GM04504 (cell line): ENCODE measurements around the gene PSMA7.
A peak's percentile ranks its signal among the peaks of the same experiment; 100 is the strongest.
"Not testable (repeated sequence)": the region's sequence is repeated elsewhere in the genome, so short reads cannot be mapped to it uniquely, and the experiment has no call there.

ENCODE experiments used
- DNase-seq: peaks from one replicate; pipeline ENCODE4 v3.0.0-alpha.2; 2012; ENCODE audit warnings: low read depth

The PSMA7 gene

DNA sequence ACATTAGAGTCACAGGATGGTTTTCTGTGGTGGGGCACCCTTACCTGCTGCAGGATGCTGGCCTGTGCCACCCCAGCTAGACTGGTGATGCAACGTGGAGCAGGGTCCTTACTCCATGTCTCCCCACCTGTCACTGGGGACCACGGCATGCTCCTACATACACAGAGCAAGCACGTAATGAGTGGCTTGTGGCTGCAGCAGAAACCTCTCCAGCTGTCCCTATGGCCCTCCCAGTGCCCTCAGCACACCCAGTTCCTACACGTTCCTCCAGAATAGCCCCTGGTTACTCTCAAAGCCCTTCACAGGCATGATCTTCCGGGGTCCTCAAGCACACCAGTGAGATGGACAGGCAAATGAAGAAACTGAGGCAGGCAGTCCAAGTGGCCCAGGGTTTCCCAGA is 24.1 kb downstream of the PSMA7 start:
- DNase-seq, result no peak

DNA sequence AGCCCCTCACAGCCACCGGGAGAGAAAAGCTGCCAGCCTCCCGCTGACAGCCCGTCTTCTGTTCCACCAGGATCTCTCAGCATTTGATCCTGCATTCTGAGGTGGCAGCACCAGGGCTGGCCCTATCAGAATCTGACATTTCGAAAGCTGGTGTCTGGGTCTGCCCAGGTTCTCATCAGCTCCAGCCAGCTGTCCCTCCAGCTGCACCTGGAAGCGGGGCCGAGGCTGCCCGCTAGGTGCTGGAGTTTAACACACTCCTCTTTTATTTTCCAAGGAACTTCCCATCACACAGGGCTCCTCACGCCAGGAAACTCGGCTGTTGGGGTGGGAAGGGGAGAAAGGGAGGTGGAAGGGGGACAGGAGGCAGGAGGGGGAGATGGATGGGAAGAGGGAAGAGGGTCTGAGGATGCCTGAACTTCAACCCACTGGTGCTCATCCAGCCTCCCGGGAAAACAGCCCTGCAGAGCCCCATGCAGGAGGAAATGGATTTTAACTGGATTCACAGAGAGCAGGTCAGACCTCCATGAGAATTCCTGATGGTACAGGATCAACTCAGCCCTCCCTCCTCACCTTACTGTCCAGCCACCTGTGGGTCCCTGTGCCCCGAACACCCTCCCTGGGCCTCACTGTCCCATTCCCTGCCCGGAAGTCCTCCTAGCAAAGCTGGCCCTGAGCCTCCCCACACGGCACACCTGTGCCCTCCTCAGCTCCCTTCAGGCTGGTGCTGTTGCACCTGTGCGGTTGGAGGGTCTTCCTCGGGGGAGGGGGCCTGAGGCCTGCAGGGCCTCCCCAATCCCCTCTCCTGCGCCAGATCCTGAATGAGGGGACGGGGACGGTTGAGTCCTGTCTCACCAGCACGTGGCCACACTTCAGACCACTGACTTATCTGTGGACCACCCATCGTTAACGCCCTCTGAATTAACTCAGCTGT is 24.8 kb downstream of the PSMA7 start:
- DNase-seq, result no peak

DNA sequence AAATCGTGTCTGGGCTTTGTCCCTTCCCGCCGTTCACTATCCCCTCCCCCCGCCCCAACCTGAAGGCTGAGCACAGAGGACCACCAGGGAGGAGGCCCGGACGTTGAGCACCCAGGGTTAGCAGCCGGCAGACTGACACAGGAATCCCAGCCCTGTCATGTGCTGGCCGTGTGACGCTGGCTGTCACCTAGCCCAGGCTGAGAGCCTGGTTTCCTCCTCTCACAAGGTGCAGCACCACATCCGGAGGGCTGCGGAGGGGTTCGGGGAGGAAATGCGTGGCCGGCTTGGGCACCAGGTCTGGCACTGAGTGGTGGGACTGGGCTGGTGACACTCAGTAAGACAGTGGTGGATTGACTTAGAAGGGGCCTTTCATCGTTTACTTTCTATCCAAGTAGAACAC is 25.5 kb downstream of the PSMA7 start:
- DNase-seq, result no peak

DNA sequence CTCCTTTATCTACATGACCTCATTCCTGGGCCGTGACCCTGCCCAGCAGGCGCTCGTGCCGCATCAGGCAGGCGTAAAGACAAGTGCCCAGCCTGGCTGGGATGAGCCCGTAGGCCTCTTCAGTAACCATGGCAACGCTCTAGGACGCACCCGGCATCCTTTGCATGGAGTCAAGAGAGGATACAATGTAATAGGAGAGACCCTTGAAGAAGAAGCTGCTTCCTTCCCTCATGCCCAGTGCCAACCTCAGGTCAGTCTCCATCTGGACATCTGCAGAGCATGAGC is 25.9 kb downstream of the PSMA7 start:
- no peak for DNase-seq

GRCh38 chr20:62116558-62117361 is 26.4 kb downstream of the PSMA7 start:
- DNase-seq, result no peak

DNA sequence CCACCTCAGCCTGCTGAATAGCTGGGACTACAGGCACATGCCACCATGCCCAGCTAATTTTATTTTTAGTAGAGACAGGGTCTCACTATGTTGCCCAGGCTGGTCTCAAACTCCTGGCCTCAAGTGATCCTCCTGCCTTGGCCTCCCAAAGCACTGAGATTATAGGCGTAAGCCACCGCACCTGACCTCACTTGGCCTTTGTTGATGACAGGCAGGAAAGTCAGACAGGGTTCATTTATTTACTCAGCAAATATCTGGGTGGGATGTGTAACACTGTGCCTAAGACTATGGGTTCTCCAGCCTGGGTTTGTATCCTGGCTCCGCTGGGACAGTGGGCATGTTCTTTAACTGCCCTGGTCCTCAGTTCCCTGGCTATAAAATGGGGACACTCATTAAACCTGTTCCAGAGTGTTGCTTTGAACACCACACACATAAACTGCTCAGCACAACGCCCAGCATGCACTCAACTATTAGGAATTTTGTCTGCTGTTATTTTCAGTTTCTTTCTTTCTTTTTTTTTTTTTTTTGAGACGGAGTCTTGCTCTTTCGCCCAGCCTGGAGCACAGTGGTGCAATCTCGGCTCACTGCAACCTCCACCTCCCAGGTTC is 27.3 kb downstream of the PSMA7 start:
- DNase-seq, result not testable (repeated sequence)

GRCh38 chr20:62114894-62115293 is 28.3 kb downstream of the PSMA7 start:
- no peak for DNase-seq

- DNase-seq, result no peak
Measured at GRCh38 chr20:62112368-62112767, 30.8 kb downstream of the PSMA7 start.

DNA sequence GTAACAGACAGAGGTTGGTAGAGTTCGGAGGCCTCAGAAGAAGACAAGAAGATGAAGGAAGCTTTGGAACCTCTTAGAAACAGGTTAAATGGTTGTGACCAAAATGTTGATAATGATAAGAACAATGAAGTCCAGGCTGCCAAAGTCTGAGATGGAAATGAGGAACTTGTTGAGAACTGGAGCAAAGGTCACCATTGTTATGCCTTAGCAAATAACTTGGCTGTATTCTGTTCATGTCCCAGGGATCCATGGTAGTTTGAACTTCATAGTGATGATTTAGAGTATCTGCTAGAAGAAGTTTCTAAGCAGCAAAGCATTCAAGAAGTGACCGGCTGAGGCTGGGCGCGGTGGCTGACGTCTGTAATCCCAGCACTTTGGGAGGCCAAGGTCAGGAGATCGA is 32.0 kb downstream of the PSMA7 start:
- no peak for DNase-seq

GRCh38 chr20:62105592-62105991 is 37.6 kb downstream of the PSMA7 start:
- no peak for DNase-seq

GRCh38 chr20:62104791-62105345 is 38.3 kb downstream of the PSMA7 start:
- peak; percentile 44 for DNase-seq

DNA sequence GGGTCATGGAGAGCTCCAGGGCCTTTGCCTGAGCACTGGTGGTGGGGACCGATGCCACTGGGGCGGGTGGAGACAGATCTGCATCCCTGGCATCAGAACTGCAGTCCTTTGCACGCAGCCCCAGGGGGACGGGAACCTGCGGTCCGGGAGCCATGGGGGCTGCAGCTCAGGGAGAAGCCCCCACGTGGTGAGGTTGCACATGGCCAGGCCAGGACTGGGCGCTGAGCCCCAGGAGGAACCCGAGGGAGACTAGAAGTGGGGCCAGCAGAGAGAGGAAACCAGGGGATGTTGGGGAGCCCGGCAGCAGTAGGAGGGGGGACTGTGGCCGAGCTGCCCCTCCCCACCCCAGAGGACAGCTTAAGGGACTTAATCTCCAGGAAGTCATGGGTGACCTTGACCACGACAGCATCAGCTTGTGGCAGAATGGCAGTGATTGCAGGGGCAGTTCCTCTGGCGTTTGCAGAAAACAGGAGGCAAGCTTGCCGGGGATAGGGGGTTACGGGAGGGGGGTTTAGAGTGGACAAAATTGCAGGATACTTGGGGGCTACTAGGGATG is 38.9 kb downstream of the PSMA7 start:
- no peak for DNase-seq

- no peak for DNase-seq
Measured at GRCh38 chr20:62103508-62104233, 39.5 kb downstream of the PSMA7 start.

DNA sequence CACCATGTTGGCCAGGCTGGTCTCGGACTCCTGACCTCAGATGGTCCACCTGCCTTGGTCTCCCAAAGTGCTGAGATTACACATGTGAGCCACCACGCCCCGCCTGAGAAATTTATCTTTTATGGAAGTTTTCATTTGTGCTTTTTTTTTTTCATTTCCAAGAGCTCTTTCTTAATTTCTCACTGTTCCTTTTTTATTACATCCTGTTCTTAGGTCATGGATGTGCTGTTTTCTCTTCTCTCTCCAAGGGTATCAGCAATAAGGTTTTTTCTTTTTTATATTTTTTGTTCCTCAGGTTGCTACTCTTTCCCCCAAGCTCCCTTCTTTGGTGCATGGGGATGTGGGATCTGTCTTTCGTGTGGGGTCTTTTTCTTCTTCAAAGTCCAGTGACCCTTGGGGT is 42.1 kb downstream of the PSMA7 start:
- no peak for DNase-seq

DNA sequence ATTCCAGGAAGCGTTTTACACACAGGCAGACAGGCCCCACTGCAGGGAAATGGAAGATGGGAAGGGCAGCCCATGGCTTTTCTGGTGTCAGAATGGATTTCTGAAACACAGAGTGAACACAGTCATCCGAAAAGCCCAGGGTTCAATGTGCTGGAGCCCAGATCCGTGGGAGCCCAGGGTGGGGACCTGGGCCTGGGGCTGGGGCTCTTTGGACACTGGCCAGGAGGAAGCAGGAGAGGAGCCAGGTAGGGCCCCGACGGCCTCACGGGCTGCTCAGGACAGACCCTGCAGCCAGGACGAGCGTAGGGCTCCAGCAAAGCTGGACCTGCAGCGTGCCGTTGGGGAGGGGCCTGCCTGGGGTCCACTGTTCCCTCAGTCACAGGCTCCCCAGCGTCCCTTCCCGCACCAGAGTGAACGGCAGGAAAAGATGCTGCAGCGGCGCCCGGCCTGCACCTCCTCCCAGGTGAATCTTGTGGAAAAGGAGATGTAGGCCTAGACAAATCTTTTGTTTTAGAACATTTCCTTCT is 45.2 kb downstream of the PSMA7 start:
- no peak for DNase-seq

DNA sequence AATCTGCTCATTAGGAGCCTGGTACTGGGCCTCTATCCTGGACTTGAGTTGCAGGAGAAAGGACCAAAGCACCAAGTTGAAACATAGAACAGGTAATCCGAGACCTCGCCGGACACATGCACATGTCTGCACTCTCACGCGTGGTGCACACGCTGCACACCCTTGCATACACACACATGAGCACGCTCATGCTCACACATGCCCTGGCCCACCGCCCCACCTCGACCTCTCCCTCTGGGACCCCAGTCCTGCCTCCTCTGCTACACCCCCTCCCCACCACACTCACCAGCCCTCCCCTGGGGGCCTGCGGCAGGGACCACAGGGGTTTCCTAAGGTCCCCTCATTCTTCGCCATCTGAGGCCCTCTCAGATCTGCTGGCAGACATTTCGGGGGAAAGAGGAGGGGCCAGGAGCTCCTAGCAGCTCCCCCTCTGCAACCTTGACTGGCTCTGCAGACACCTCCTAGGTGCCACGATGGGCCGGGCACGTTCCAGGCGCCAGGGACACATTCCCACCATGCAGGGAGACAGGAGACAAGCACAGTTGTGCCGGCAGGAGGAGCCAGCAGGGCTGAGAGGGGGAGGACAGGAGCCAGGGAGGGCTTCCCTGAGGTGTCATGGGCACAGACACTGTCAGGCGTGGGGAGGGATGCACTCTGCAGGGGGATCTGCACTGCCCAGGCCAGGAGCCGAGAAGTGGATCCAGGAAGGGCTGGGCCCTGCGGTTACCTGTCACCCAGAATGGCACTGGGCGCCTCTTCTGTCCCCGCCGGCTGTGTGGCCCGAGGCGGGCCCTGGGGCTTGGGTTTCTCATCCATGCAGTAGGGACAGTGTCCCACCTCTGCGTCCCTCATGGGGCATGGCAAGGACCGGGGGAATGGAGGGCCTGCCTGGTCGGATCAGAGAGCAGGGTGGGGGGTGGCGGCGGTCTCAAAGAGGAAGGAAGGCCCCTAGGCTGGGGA is 46.5 kb downstream of the PSMA7 start:
- DNase-seq, result no peak

DNA sequence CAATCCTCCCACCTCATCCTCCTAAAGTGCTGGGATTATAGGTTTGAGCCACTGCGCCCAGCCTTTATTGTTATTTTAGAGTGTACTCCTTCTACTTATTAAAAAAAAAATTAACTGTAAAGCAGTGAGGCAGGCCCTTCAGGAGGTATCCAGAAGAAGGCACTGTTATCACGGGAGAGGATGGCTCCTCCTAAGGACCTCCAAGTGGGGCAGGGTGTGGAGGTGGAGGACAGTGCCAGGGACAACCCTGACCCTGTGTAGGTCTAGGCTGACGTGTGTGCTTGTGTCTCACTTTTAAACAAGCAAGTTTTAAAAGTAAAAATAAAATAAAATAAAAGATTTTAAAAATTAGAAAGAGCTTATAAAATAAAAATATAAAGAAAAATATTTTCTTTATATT is 53.8 kb downstream of the PSMA7 start:
- DNase-seq, result no peak

- DNase-seq, result peak; percentile 52
Measured at GRCh38 chr20:62088258-62089127, 54.7 kb downstream of the PSMA7 start.

DNA sequence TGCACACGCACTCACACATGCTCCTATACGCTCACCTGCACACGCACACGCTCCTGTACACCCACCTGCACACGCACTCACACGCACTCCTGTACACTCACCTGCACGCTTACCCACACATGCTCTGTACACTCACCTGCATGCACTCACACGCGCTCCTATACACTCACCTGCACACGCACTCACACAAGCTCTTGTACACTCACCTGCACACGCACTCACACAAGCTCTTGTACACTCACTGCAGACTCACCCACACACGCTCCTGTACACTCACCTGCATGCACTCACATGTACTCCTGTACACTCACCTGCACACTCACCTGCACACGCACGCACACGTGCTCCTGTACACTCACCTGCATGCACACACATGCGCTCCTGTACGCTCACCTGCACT is 55.6 kb downstream of the PSMA7 start:
- no peak for DNase-seq
